ENCODE data around the gene SLC51A. TPM values are rescaled to one million over a fixed set of nuclear protein-coding genes. Genes with fewer than 3 reads are reported as not detected.

Gene SLC51A
- polyA plus RNA-seq, 1 experiment, result not detected

DNA sequence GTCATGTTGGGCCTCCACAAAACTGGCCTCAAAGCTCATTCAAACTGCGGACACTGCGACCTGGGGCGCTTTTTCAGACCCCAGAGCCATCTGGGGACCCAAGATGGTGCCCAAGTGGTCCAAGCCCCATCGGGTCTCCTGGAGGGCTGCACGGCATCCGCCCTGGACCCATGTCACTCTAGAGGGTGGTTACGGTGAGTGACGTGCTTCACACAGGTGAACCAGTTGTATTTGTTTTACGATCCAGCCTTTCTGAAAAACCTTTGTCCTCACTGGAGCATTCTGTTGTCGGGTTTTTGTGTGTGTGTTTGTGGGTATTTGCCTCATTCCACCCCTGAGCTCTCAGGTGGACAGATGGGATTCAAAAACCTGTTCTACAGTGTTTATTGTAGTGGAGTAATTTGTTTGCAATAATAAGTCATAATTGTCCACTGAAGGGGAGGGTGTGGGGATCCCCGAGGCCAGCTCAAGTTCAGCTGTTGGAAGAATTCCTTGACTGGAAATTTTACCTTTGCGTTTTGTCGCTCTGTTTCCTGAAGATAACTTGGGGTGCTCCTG lies 1.9 kb downstream of the SLC51A start:
- TF ChIP-seq CTCF (IDR thresholded peaks at IDR 0.05; ENCODE audit: insufficient read depth, low read depth, low read length), result no peak
- Histone ChIP-seq H3K4me3 (ENCODE audit: low read depth, low read length) (no peak overlapping the region), H3K36me3 (ENCODE audit: control insufficient read depth, insufficient read depth, low read length) (no peaks in the 10 kb centered on the region), H3K27me3 (ENCODE audit: control insufficient read depth, insufficient read depth, low read length) (peaks cover under 1% of the 10 kb centered on the region; the same call in 1 of the 2 replicates)
- DNase-seq (ENCODE audit: low read depth), result no peak
- ChIA-PET CTCF (interaction anchor here (1.2 kb wide), 1 partner anchor 22 kb away, joined by 5 read pairs; no protein-coding TSS in a partner anchor), POLR2A (interaction anchor here (0.6 kb wide), 1 partner anchor 9 kb away, joined by 4 read pairs; no protein-coding TSS in a partner anchor)

GRCh38 chr3:196219194-196219969 lies 3.0 kb downstream of the SLC51A start:
- ChIA-PET CTCF (interaction anchor here (0.8 to 1.6 kb wide), 4 partner anchors 10 to 285 kb away, joined by 3 to 6 read pairs (median 4); no protein-coding TSS in a partner anchor), POLR2A (no interaction called here)
- no peak for TF ChIP-seq CTCF (IDR thresholded peaks at IDR 0.05; ENCODE audit: insufficient read depth, low read depth, low read length)
- DNase-seq (ENCODE audit: low read depth), result peak; percentile 87
- peaks cover 2% of the 10 kb centered on the region; the same call in 1 of the 2 replicates for H3K27me3 ChIP-seq (ENCODE audit: control insufficient read depth, insufficient read depth, low read length)
- no peaks in the 10 kb centered on the region for H3K36me3 ChIP-seq (ENCODE audit: control insufficient read depth, insufficient read depth, low read length)
- H3K4me3 ChIP-seq (ENCODE audit: low read depth, low read length), result peak overlapping the region; percentile 10; the same call in 1 of the 2 replicates

DNA sequence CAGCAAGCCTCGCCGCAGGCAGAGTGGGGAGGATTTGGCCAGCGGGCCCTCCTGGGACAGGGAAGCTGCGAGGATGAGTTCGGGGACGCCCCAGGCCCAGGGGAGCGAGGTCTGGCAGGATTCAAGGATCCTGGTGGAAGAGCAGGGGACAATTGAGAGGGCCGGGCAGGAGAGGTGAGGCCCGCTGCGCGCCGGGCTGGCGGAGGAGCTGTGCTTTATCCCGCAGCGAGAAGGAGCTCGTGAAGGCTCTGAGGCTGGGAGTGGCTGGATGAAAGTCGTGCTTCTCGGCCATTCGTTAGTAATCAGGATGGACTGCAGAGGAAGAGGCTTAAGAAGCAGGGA lies 3.6 kb downstream of the SLC51A start:
- DNase-seq (ENCODE audit: low read depth), result no peak
- Histone ChIP-seq H3K4me3 (ENCODE audit: low read depth, low read length) (no peak overlapping the region), H3K36me3 (ENCODE audit: control insufficient read depth, insufficient read depth, low read length) (no peaks in the 10 kb centered on the region), H3K27me3 (ENCODE audit: control insufficient read depth, insufficient read depth, low read length) (peaks cover 2% of the 10 kb centered on the region; the same call in 1 of the 2 replicates)
- POLR2A ChIA-PET, result no interaction called here
- no peak for TF ChIP-seq CTCF (IDR thresholded peaks at IDR 0.05; ENCODE audit: insufficient read depth, low read depth, low read length)
- CTCF ChIA-PET, result interaction anchor here (1.1 to 1.6 kb wide), 2 partner anchors 9 to 16 kb away, joined by 3 to 6 read pairs; no protein-coding TSS in a partner anchor

DNA sequence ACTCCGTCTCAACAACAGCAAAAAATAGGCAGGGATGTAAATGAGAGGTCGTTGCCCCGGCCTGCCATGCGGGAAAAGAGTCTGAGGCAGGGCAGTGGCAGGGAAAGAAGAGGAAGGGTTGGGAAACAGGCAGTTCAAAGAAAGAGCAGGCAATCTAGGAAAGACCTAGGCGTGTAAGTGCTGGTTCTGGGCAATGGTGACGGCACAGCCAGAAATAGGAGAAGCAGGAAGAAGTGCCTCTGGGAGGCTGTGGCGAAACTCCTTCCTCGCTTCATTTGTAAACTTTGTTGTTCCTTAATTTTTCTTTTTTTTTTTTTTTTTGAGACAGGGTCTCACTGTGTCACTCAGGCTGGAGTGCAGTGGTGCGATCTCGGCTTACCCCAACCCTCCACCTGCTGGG lies 4.3 kb downstream of the SLC51A start:
- Histone ChIP-seq H3K36me3 (ENCODE audit: control insufficient read depth, insufficient read depth, low read length) (no peaks in the 10 kb centered on the region), H3K27me3 (ENCODE audit: control insufficient read depth, insufficient read depth, low read length) (peaks cover 2% of the 10 kb centered on the region; the same call in 1 of the 2 replicates), H3K4me3 (ENCODE audit: low read depth, low read length) (no peak overlapping the region)
- no peak for DNase-seq (ENCODE audit: low read depth)
- no peak for TF ChIP-seq CTCF (IDR thresholded peaks at IDR 0.05; ENCODE audit: insufficient read depth, low read depth, low read length)
- CTCF ChIA-PET, result no interaction called here
- POLR2A ChIA-PET, result no interaction called here

DNA sequence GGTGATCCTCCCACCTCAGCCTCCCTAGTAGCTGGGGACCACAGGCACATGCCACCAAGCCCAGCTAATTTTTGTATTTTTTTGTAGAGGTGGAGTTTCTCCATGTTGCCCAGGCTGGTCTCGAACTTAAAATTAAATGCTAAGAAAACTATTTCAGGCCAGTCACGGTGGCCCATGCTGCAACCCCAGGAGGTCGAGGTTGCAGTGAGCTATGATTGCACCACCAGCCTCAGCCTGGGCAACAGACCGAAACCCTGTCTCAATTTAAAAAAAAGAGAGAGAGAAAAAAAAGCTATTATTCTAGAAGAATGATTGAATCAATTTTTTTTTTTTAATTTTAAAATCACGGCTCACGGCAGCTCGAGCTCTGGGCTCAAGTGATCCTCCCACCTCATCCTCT lies 4.7 kb downstream of the SLC51A start:
- no peak for DNase-seq (ENCODE audit: low read depth)
- TF ChIP-seq CTCF (IDR thresholded peaks at IDR 0.05; ENCODE audit: insufficient read depth, low read depth, low read length), result no peak
- Histone ChIP-seq H3K4me3 (ENCODE audit: low read depth, low read length) (no peak overlapping the region), H3K27me3 (ENCODE audit: control insufficient read depth, insufficient read depth, low read length) (peaks cover 2% of the 10 kb centered on the region; the same call in 1 of the 2 replicates), H3K36me3 (ENCODE audit: control insufficient read depth, insufficient read depth, low read length) (no peaks in the 10 kb centered on the region)
- CTCF ChIA-PET, result no interaction called here
- POLR2A ChIA-PET, result no interaction called here

All from BJ (cell line).